Measurements from ENCODE around the gene IPCEF1. TPM values are rescaled to one million over a fixed set of nuclear protein-coding genes. Genes with fewer than 3 reads are reported as not detected.

Gene IPCEF1
- total and polyA plus RNA-seq, 4 donors = 0.46 to 2.8 (median 1.3) TPM

GRCh38 chr6:154197196-154197860 lies 159.3 kb downstream of the IPCEF1 start:
- Histone ChIP-seq H3K27me3 (ENCODE audit: control insufficient read depth in 4 of 4, insufficient read depth in 4 of 4, low read length in 3 of 4) (no peaks in the 10 kb centered on the region), H3K4me1 (ENCODE audit: control insufficient read depth in 4 of 4, insufficient read depth in 4 of 4, low read length in 3 of 4) (no peaks in the 10 kb centered on the region), H3K36me3 (ENCODE audit: control insufficient read depth in 4 of 4, insufficient read depth in 3 of 4, low read depth in 1 of 4, low read length in 3 of 4) (no peaks in the 10 kb centered on the region), H3K27ac (ENCODE audit: low read depth in 1 of 2, low read length in 2 of 2) (no peak overlapping the region), H3K9me3 (ENCODE audit: control insufficient read depth in 4 of 4, low read length in 3 of 4) (no peaks in the 10 kb centered on the region), H3K4me3 (ENCODE audit: low read depth in 1 of 3, low read length in 3 of 3) (no peak overlapping the region), H3K9ac (ENCODE audit: low read depth in 1 of 2, low read length in 2 of 2) (no peak overlapping the region)
- no peak for DNase-seq (ENCODE audit: low spot score)
- TF ChIP-seq FOXA1 (IDR thresholded peaks at IDR 0.05) = no peak
- no peak for TF ChIP-seq EGR1 (IDR thresholded peaks at IDR 0.05; ENCODE audit: low read depth in 2 of 2)
- TF ChIP-seq ATF3 (IDR thresholded peaks at IDR 0.05) = no peak
- no peak for TF ChIP-seq RXRA (IDR thresholded peaks at IDR 0.05)
- no peak for TF ChIP-seq YY1 (IDR thresholded peaks at IDR 0.05)
- TF ChIP-seq HNF4A (conservative IDR thresholded peaks at IDR 0.05) = no peak
- no peak for TF ChIP-seq MAX (IDR thresholded peaks at IDR 0.05)
- no peak for TF ChIP-seq REST (IDR thresholded peaks at IDR 0.05)

GRCh38 chr6:154196333-154196885 lies 160.2 kb downstream of the IPCEF1 start:
- Histone ChIP-seq H3K4me3 (ENCODE audit: low read depth in 1 of 3, low read length in 3 of 3) (no peak overlapping the region), H3K27ac (ENCODE audit: low read depth in 1 of 2, low read length in 2 of 2) (no peak overlapping the region), H3K4me1 (ENCODE audit: control insufficient read depth in 4 of 4, insufficient read depth in 4 of 4, low read length in 3 of 4) (no peaks in the 10 kb centered on the region), H3K36me3 (ENCODE audit: control insufficient read depth in 4 of 4, insufficient read depth in 3 of 4, low read depth in 1 of 4, low read length in 3 of 4) (no peaks in the 10 kb centered on the region), H3K27me3 (ENCODE audit: control insufficient read depth in 4 of 4, insufficient read depth in 4 of 4, low read length in 3 of 4) (no peaks in the 10 kb centered on the region), H3K9me3 (ENCODE audit: control insufficient read depth in 4 of 4, low read length in 3 of 4) (no peaks in the 10 kb centered on the region), H3K9ac (ENCODE audit: low read depth in 1 of 2, low read length in 2 of 2) (no peak overlapping the region)
- DNase-seq (ENCODE audit: low spot score) = no peak
- TF ChIP-seq HNF4A (conservative IDR thresholded peaks at IDR 0.05) (no peak), ZBTB33 (IDR thresholded peaks at IDR 0.05) (no peak), JUND (IDR thresholded peaks at IDR 0.05) (no peak), RAD21 (IDR thresholded peaks at IDR 0.05) (no peak), CTCF (IDR thresholded peaks at IDR 0.05; ENCODE audit: low read depth, low read length, missing input control) (no peak), REST (IDR thresholded peaks at IDR 0.05) (no peak), YY1 (IDR thresholded peaks at IDR 0.05) (no peak), EGR1 (IDR thresholded peaks at IDR 0.05; ENCODE audit: low read depth in 2 of 2) (no peak), NR2F2 (IDR thresholded peaks at IDR 0.05) (no peak), ATF3 (IDR thresholded peaks at IDR 0.05) (no peak), TAF1 (conservative IDR thresholded peaks at IDR 0.05) (no peak), GABPA (IDR thresholded peaks at IDR 0.05 in 1 of 2, conservative IDR thresholded peaks at IDR 0.05 in 1 of 2) (no peak), FOXA2 (IDR thresholded peaks at IDR 0.05) (no peak), HNF4G (IDR thresholded peaks at IDR 0.05) (no peak)
- 81% methylated on average over 1 of the region's 1 CpG for WGBS

All from liver (tissue), 9 donors.